IMR-90 (cell line): Measurements from ENCODE around the gene COA3. TPM values are rescaled to one million over a fixed set of nuclear protein-coding genes. Genes with fewer than 3 reads are reported as not detected.

Experiments
- ATAC-seq: fragments of 200-7000 bp; cut with Tn5 transposase; 2 replicates; pipeline ENCODE4 v1.9.1; 2020; ENCODE audit warnings: low read depth, mild to moderate bottlenecking, moderate library complexity
- BruUV-seq: library from RNA; stranded (reverse); fragments of 400-500 nt; replicated peaks from 2 replicates; lab custom pipeline; 2021; lab: Mats Ljungman, UMichigan
- CTCF ChIA-PET: fragments of 300-600 bp; formaldehyde crosslinking; extraction: SDS; loops from one replicate; lab custom pipeline; 2021; ENCODE audit warnings: antibody characterized with exemption; lab: Yijun Ruan, JAX
- POLR2A ChIA-PET: fragments of 300-600 bp; sonication (Branson Sonifier 250); formaldehyde crosslinking; loops from one replicate; lab custom pipeline; 2022; ENCODE audit warnings: antibody characterized with exemption; ENCODE audit not compliant: unreplicated experiment; lab: Charles Lee
- DNase-seq: peaks from one replicate; pipeline ENCODE4 v3.0.0; 2013
- H2AFZ ChIP-seq: replicated peaks from 2 replicates; pipeline ENCODE3; 2013; ENCODE audit warnings: low read length, mild to moderate bottlenecking; ENCODE audit not compliant: poor library complexity
- H2AK5ac ChIP-seq: 2 replicates; pipeline ENCODE4 v1.6.1; 2013; ENCODE audit warnings: low read depth, low read length, inconsistent platforms
- H2AK9ac ChIP-seq: replicated peaks from 2 replicates; pipeline ENCODE3; 2013; ENCODE audit warnings: mild to moderate bottlenecking, low read depth, low read length, moderate library complexity; ENCODE audit not compliant: poor library complexity
- H2BK120ac ChIP-seq: 2 replicates; pipeline ENCODE4 v1.6.1; 2013; ENCODE audit warnings: low read depth, low read length, inconsistent platforms
- H2BK15ac ChIP-seq: 3 replicates; pipeline ENCODE4 v1.6.1; 2013; ENCODE audit warnings: low read depth, low read length, inconsistent platforms
- H2BK20ac ChIP-seq: 2 replicates; pipeline ENCODE4 v1.6.1; 2013; ENCODE audit warnings: low read depth, mild to moderate bottlenecking, inconsistent platforms, low read length, moderate library complexity
- H2BK5ac ChIP-seq: 2 replicates; pipeline ENCODE4 v1.6.1; 2013; ENCODE audit warnings: mild to moderate bottlenecking, low read depth, low read length, inconsistent platforms; ENCODE audit not compliant: poor library complexity, severe bottlenecking
- H3K14ac ChIP-seq: replicated peaks from 2 replicates; pipeline ENCODE4 v1.6.1; 2013; ENCODE audit warnings: low read depth, low read length, inconsistent platforms
- H3K18ac ChIP-seq: 2 replicates; pipeline ENCODE4 v1.6.1; 2013; ENCODE audit warnings: low read depth, low read length, control low read depth
- H3K23ac ChIP-seq: 2 replicates; pipeline ENCODE4 v1.6.1; 2013; ENCODE audit warnings: low read depth, low read length, inconsistent platforms
- H3K27ac ChIP-seq: 2 replicates; pipeline ENCODE4 v1.5.1; 2013; ENCODE audit warnings: mild to moderate bottlenecking, control low read depth, low read length; ENCODE audit not compliant: insufficient read depth
- H3K27me3 ChIP-seq: 2 replicates; pipeline ENCODE4 v1.6.1; 2013; ENCODE audit warnings: low read length; ENCODE audit not compliant: control insufficient read depth, insufficient read depth
- H3K36me3 ChIP-seq: 2 replicates; pipeline ENCODE4 v1.6.1; 2013; ENCODE audit warnings: low read length, mixed read lengths; ENCODE audit not compliant: control insufficient read depth, insufficient read depth
- H3K4ac ChIP-seq: 2 replicates; pipeline ENCODE4 v1.6.1; 2013; ENCODE audit warnings: low read depth, low read length, inconsistent platforms
- H3K4me1 ChIP-seq: 2 replicates; pipeline ENCODE4 v1.6.1; 2013; ENCODE audit warnings: low read length, mixed read lengths; ENCODE audit not compliant: control insufficient read depth, insufficient read depth
- H3K4me2 ChIP-seq: 2 replicates; pipeline ENCODE4 v1.6.1; 2013; ENCODE audit warnings: low read depth, mild to moderate bottlenecking, control low read depth, low read length, moderate library complexity
- H3K4me3 ChIP-seq: 2 replicates; pipeline ENCODE4 v1.5.1; 2013; ENCODE audit warnings: low read depth, mild to moderate bottlenecking, control low read depth, low read length, moderate library complexity; ENCODE audit not compliant: insufficient read depth
- H3K56ac ChIP-seq: 2 replicates; pipeline ENCODE4 v1.6.1; 2013; ENCODE audit warnings: low read length, inconsistent platforms; ENCODE audit not compliant: insufficient read depth; ENCODE audit errors: extremely low read depth
- H3K79me1 ChIP-seq, 2 experiments: 2 replicates each; pipeline ENCODE4 v1.6.1; 2013; ENCODE audit warnings: low read length in 2 of 2, inconsistent platforms in 1 of 2, low read depth in 1 of 2
- H3K9ac ChIP-seq: 2 replicates; pipeline ENCODE4 v1.6.1; 2013; ENCODE audit warnings: low read depth, low read length, control low read depth
- H3K9me1 ChIP-seq: 2 replicates; pipeline ENCODE4 v1.6.1; 2013; ENCODE audit warnings: low read length, inconsistent platforms; ENCODE audit not compliant: insufficient read depth
- H3K9me3 ChIP-seq: 2 replicates; pipeline ENCODE4 v1.6.1; 2013; ENCODE audit warnings: low read length; ENCODE audit not compliant: control insufficient read depth, insufficient read depth
- H4K20me1 ChIP-seq: 2 replicates; pipeline ENCODE4 v1.6.1; 2013; ENCODE audit warnings: low read length, inconsistent platforms; ENCODE audit not compliant: insufficient read depth
- H4K5ac ChIP-seq: 2 replicates; pipeline ENCODE4 v1.6.1; 2013; ENCODE audit warnings: mild to moderate bottlenecking, low read depth, low read length, control low read depth
- H4K8ac ChIP-seq, 2 experiments: 2 replicates each; pipeline ENCODE4 v1.6.1; 2013; ENCODE audit warnings: low read depth in 2 of 2, low read length in 2 of 2, control low read depth in 1 of 2, inconsistent platforms in 1 of 2
- H4K91ac ChIP-seq: 2 replicates; pipeline ENCODE4 v1.6.1; 2013; ENCODE audit warnings: low read depth, low read length, inconsistent platforms; ENCODE audit not compliant: insufficient read depth
- CHD1 ChIP-seq: IDR thresholded peaks from 2 replicates; pipeline ENCODE4 v1.6.1; 2012; ENCODE audit warnings: low read depth, low read length, improper control_type of control experiment
- POLR2A ChIP-seq: IDR thresholded peaks from 2 replicates; pipeline ENCODE4 v1.6.1; 2012; ENCODE audit warnings: mild to moderate bottlenecking, low read depth, low read length
- SMC3 ChIP-seq: fragments of 150-350 bp; IDR thresholded peaks from 2 replicates; pipeline ENCODE4 v1.6.1; 2016; ENCODE audit warnings: low read depth, mild to moderate bottlenecking, antibody characterized with exemption, low read length, moderate library complexity
- WGBS, 2 experiments: methylation state at CpG; one replicate each; pipeline versions ENCODE4 v1.1.5 to v1.1.7; 2013; ENCODE audit warnings: missing lambda C conversion rate in 2 of 2; ENCODE audit not compliant: insufficient read length in 1 of 2; ENCODE audit errors: extremely low coverage in 2 of 2; 5-methylcytosine and 5-hydroxymethylcytosine counted together
- dilution Hi-C: fragments of 300-500 bp; cut with HindIII; formaldehyde crosslinking; loops from one replicate; pipeline ENCODE4 v1.14.3; 2018; ENCODE audit warnings: low sequenced_read_pairs; ENCODE audit not compliant: unreplicated experiment
- in situ Hi-C: fragments of 300-500 bp; cut with MboI; formaldehyde crosslinking; loops from 3 replicates; pipeline ENCODE4 v1.14.3; 2019; ENCODE audit warnings: low sequenced_read_pairs, inconsistent platforms, mixed read lengths
- intact Hi-C: fragments of 100-400 bp; cut with micrococcal nuclease; formaldehyde crosslinking; loops from 2 replicates; pipeline ENCODE4 v1.10.0; 2022
- polyA plus RNA-seq, 3 experiments: library from polyadenylated mRNA; depleted of rRNA; stranded (reverse); fragments of >200 nt; gene quantifications; 2 replicates each; pipeline ENCODE4 v1.2.3, GENCODE V29; 2012; ENCODE audit warnings: low replicate concordance in 1 of 3
- total RNA-seq: library from RNA; depleted of rRNA; stranded (reverse); fragments of >200 nt; gene quantifications from 2 replicates; pipeline ENCODE4 v1.2.3, GENCODE V29; 2012

Gene COA3
- total and polyA plus RNA-seq, 2 of the 4 experiments (the other 2 are of a cell fraction) = 66.8 to 78.1 TPM

GRCh38 chr17:42795465-42795864 lies 3.0 kb downstream of the COA3 start:
- Histone ChIP-seq H4K5ac (no peak overlapping the region), H2BK5ac (no peak overlapping the region), H4K91ac (no peak overlapping the region), H3K9me1 (peaks cover 19% of the 10 kb centered on the region), H3K27ac (no peak overlapping the region), H3K18ac (no peak overlapping the region), H4K20me1 (no peaks in the 10 kb centered on the region), H2BK15ac (no peak overlapping the region), H2AFZ (no peak overlapping the region), H3K4ac (no peak overlapping the region), H3K23ac (no peak overlapping the region), H3K9me3 (no peaks in the 10 kb centered on the region), H3K27me3 (no peaks in the 10 kb centered on the region), H2BK20ac (no peak overlapping the region), H3K4me1 (peaks cover 7% of the 10 kb centered on the region), H2AK5ac (no peak overlapping the region), H3K79me1 (peaks cover 20 to 39% of the 10 kb centered on the region in 2 experiments), H3K14ac (no peak overlapping the region), H3K4me3 (no peak overlapping the region), H3K56ac (no peak overlapping the region), H3K9ac (no peak overlapping the region), H2AK9ac (peak overlapping the region; percentile 57), H4K8ac (no peak overlapping the region), H3K4me2 (no peak overlapping the region), H3K36me3 (peaks cover 4% of the 10 kb centered on the region; the same call in 1 of the 2 replicates), H2BK120ac (no peak overlapping the region)
- ChIA-PET POLR2A (interaction anchor here (1.0 kb wide), 1 partner anchor 29 kb away, joined by 3 read pairs; the partner anchor contains the start of gene BECN1), CTCF (no interaction called here)
- ATAC-seq = no peak
- no peak for DNase-seq
- BruUV-seq = no TSS peak
- dilution Hi-C loops = no loop called here
- 97% methylated on average over 9 of the region's 10 CpGs; no CpG with 5 or more reads in 1 of the 2 experiments for WGBS, 2 experiments
- intact Hi-C loops = no loop called here
- TF ChIP-seq SMC3 = no peak
- TF ChIP-seq CHD1 = no peak
- TF ChIP-seq POLR2A = no peak
- in situ Hi-C loops = no loop called here
